Measurements from ENCODE around the gene POU2AF3. TPM values are rescaled to one million over a fixed set of nuclear protein-coding genes. Genes with fewer than 3 reads are reported as not detected.
"Not testable (repeated sequence)": the region's sequence is repeated elsewhere in the genome, so short reads cannot be mapped to it uniquely, and the experiment has no call there.

POU2AF3 gene
- polyA plus RNA-seq, 2 donors: 3.8 to 4.0 TPM

- no peak overlapping the region for H3K4me3 ChIP-seq (ENCODE audit: low read depth in 1 of 2, low read length in 2 of 2)
- no peaks in the 10 kb centered on the region for H3K9me3 ChIP-seq (ENCODE audit: control insufficient read depth in 2 of 2, insufficient read depth in 1 of 2, low read depth in 1 of 2, low read length in 1 of 2)
- H3K27ac ChIP-seq (ENCODE audit: low read depth in 2 of 2, low read length in 1 of 2): no peak overlapping the region
- H3K4me1 ChIP-seq (ENCODE audit: control insufficient read depth in 2 of 2, insufficient read depth in 2 of 2, low read length in 1 of 2): no peaks in the 10 kb centered on the region
- 68 to 78% methylated on average over 5 of the region's 5 CpGs for WGBS, 2 donors
- H3K27me3 ChIP-seq (ENCODE audit: control insufficient read depth in 1 of 2, insufficient read depth in 2 of 2, low read length in 2 of 2): no peaks in the 10 kb centered on the region
- H3K36me3 ChIP-seq (ENCODE audit: control insufficient read depth in 2 of 2, insufficient read depth in 2 of 2, low read length in 1 of 2): no peaks in the 10 kb centered on the region
These were observed 29.0 kb upstream of the POU2AF3 start for GRCh38 chr11:111269146-111269868.

GRCh38 chr11:111272420-111272819 lies 25.9 kb upstream of the POU2AF3 start:
- Histone ChIP-seq H3K9me3 (ENCODE audit: control insufficient read depth in 2 of 2, insufficient read depth in 1 of 2, low read depth in 1 of 2, low read length in 1 of 2) (no peaks in the 10 kb centered on the region), H3K4me3 (ENCODE audit: low read depth in 1 of 2, low read length in 2 of 2) (no peak overlapping the region), H3K27ac (ENCODE audit: low read depth in 2 of 2, low read length in 1 of 2) (no peak overlapping the region), H3K4me1 (ENCODE audit: control insufficient read depth in 2 of 2, insufficient read depth in 2 of 2, low read length in 1 of 2) (no peaks in the 10 kb centered on the region), H3K27me3 (ENCODE audit: control insufficient read depth in 1 of 2, insufficient read depth in 2 of 2, low read length in 2 of 2) (no peaks in the 10 kb centered on the region), H3K36me3 (ENCODE audit: control insufficient read depth in 2 of 2, insufficient read depth in 2 of 2, low read length in 1 of 2) (no peaks in the 10 kb centered on the region)
- 82 to 88% methylated on average over 3 of the region's 3 CpGs for WGBS, 2 donors

GRCh38 chr11:111282562-111283075 lies 15.7 kb upstream of the POU2AF3 start:
- Histone ChIP-seq H3K36me3 (ENCODE audit: control insufficient read depth in 2 of 2, insufficient read depth in 2 of 2, low read length in 1 of 2) (no peaks in the 10 kb centered on the region), H3K27me3 (ENCODE audit: control insufficient read depth in 1 of 2, insufficient read depth in 2 of 2, low read length in 2 of 2) (no peaks in the 10 kb centered on the region), H3K27ac (ENCODE audit: low read depth in 2 of 2, low read length in 1 of 2) (no peak overlapping the region), H3K9me3 (ENCODE audit: control insufficient read depth in 2 of 2, insufficient read depth in 1 of 2, low read depth in 1 of 2, low read length in 1 of 2) (no peaks in the 10 kb centered on the region), H3K4me1 (ENCODE audit: control insufficient read depth in 2 of 2, insufficient read depth in 2 of 2, low read length in 1 of 2) (no peaks in the 10 kb centered on the region), H3K4me3 (ENCODE audit: low read depth in 1 of 2, low read length in 2 of 2) (no peak overlapping the region)
- WGBS, 2 donors: 57 to 63% methylated on average over 3 of the region's 3 CpGs

GRCh38 chr11:111283945-111284481 lies 14.3 kb upstream of the POU2AF3 start:
- WGBS, 2 donors: 78 to 80% methylated on average over 33 of the region's 33 CpGs
- no peaks in the 10 kb centered on the region for H3K27me3 ChIP-seq (ENCODE audit: control insufficient read depth in 1 of 2, insufficient read depth in 2 of 2, low read length in 2 of 2)
- H3K36me3 ChIP-seq (ENCODE audit: control insufficient read depth in 2 of 2, insufficient read depth in 2 of 2, low read length in 1 of 2): no peaks in the 10 kb centered on the region
- no peak overlapping the region for H3K4me3 ChIP-seq (ENCODE audit: low read depth in 1 of 2, low read length in 2 of 2)
- H3K4me1 ChIP-seq (ENCODE audit: control insufficient read depth in 2 of 2, insufficient read depth in 2 of 2, low read length in 1 of 2): no peaks in the 10 kb centered on the region
- H3K9me3 ChIP-seq (ENCODE audit: control insufficient read depth in 2 of 2, insufficient read depth in 1 of 2, low read depth in 1 of 2, low read length in 1 of 2): no peaks in the 10 kb centered on the region
- no peak overlapping the region for H3K27ac ChIP-seq (ENCODE audit: low read depth in 2 of 2, low read length in 1 of 2)

GRCh38 chr11:111285189-111286091 lies 12.9 kb upstream of the POU2AF3 start:
- WGBS, 2 donors: 82 to 84% methylated on average over 17 to 18 of the region's 18 CpGs
- Histone ChIP-seq H3K36me3 (ENCODE audit: control insufficient read depth in 2 of 2, insufficient read depth in 2 of 2, low read length in 1 of 2) (no peaks in the 10 kb centered on the region), H3K27ac (ENCODE audit: low read depth in 2 of 2, low read length in 1 of 2) (no peak overlapping the region), H3K27me3 (ENCODE audit: control insufficient read depth in 1 of 2, insufficient read depth in 2 of 2, low read length in 2 of 2) (no peaks in the 10 kb centered on the region), H3K4me1 (ENCODE audit: control insufficient read depth in 2 of 2, insufficient read depth in 2 of 2, low read length in 1 of 2) (no peaks in the 10 kb centered on the region), H3K4me3 (ENCODE audit: low read depth in 1 of 2, low read length in 2 of 2) (no peak overlapping the region), H3K9me3 (ENCODE audit: control insufficient read depth in 2 of 2, insufficient read depth in 1 of 2, low read depth in 1 of 2, low read length in 1 of 2) (no peaks in the 10 kb centered on the region)

- Histone ChIP-seq H3K4me1 (ENCODE audit: control insufficient read depth in 2 of 2, insufficient read depth in 2 of 2, low read length in 1 of 2) (no peaks in the 10 kb centered on the region), H3K36me3 (ENCODE audit: control insufficient read depth in 2 of 2, insufficient read depth in 2 of 2, low read length in 1 of 2) (no peaks in the 10 kb centered on the region), H3K27ac (ENCODE audit: low read depth in 2 of 2, low read length in 1 of 2) (no peak overlapping the region), H3K9me3 (ENCODE audit: control insufficient read depth in 2 of 2, insufficient read depth in 1 of 2, low read depth in 1 of 2, low read length in 1 of 2) (no peaks in the 10 kb centered on the region), H3K27me3 (ENCODE audit: control insufficient read depth in 1 of 2, insufficient read depth in 2 of 2, low read length in 2 of 2) (no peaks in the 10 kb centered on the region), H3K4me3 (ENCODE audit: low read depth in 1 of 2, low read length in 2 of 2) (no peak overlapping the region)
- WGBS, 2 donors: 92 to 95% methylated on average over 5 of the region's 5 CpGs
These were observed 6.6 kb upstream of the POU2AF3 start for GRCh38 chr11:111291764-111292163.

- H3K4me3 ChIP-seq (ENCODE audit: low read depth in 1 of 2, low read length in 2 of 2); H3K9me3 ChIP-seq (ENCODE audit: control insufficient read depth in 2 of 2, insufficient read depth in 1 of 2, low read depth in 1 of 2, low read length in 1 of 2); H3K36me3 ChIP-seq (ENCODE audit: control insufficient read depth in 2 of 2, insufficient read depth in 2 of 2, low read length in 1 of 2); H3K27ac ChIP-seq (ENCODE audit: low read depth in 2 of 2, low read length in 1 of 2); H3K27me3 ChIP-seq (ENCODE audit: control insufficient read depth in 1 of 2, insufficient read depth in 2 of 2, low read length in 2 of 2); H3K4me1 ChIP-seq (ENCODE audit: control insufficient read depth in 2 of 2, insufficient read depth in 2 of 2, low read length in 1 of 2): not testable (repeated sequence)
- WGBS, 2 donors: 88 to 93% methylated on average over 1 of the region's 1 CpG
These were observed 5.9 kb upstream of the POU2AF3 start for GRCh38 chr11:111292408-111292807.

GRCh38 chr11:111296196-111296595 lies 2.1 kb upstream of the POU2AF3 start:
- Histone ChIP-seq H3K4me3 (ENCODE audit: low read depth in 1 of 2, low read length in 2 of 2) (no peak overlapping the region), H3K9me3 (ENCODE audit: control insufficient read depth in 2 of 2, insufficient read depth in 1 of 2, low read depth in 1 of 2, low read length in 1 of 2) (no peaks in the 10 kb centered on the region), H3K27ac (ENCODE audit: low read depth in 2 of 2, low read length in 1 of 2) (no peak overlapping the region), H3K27me3 (ENCODE audit: control insufficient read depth in 1 of 2, insufficient read depth in 2 of 2, low read length in 2 of 2) (no peaks in the 10 kb centered on the region), H3K4me1 (ENCODE audit: control insufficient read depth in 2 of 2, insufficient read depth in 2 of 2, low read length in 1 of 2) (peaks cover 3 to 5% of the 10 kb centered on the region in 2 donors), H3K36me3 (ENCODE audit: control insufficient read depth in 2 of 2, insufficient read depth in 2 of 2, low read length in 1 of 2) (peaks cover 0 to 4% of the 10 kb centered on the region in 2 donors)
- 90 to 96% methylated on average over 3 of the region's 3 CpGs for WGBS, 2 donors

- H3K4me3 ChIP-seq (ENCODE audit: low read depth in 1 of 2, low read length in 2 of 2): no peak overlapping the region
- H3K36me3 ChIP-seq (ENCODE audit: control insufficient read depth in 2 of 2, insufficient read depth in 2 of 2, low read length in 1 of 2): peaks cover 0 to 4% of the 10 kb centered on the region in 2 donors
- no peaks in the 10 kb centered on the region for H3K9me3 ChIP-seq (ENCODE audit: control insufficient read depth in 2 of 2, insufficient read depth in 1 of 2, low read depth in 1 of 2, low read length in 1 of 2)
- peaks cover 3 to 5% of the 10 kb centered on the region in 2 donors for H3K4me1 ChIP-seq (ENCODE audit: control insufficient read depth in 2 of 2, insufficient read depth in 2 of 2, low read length in 1 of 2)
- WGBS, 2 donors: 95 to 97% methylated on average over 10 of the region's 10 CpGs
- no peaks in the 10 kb centered on the region for H3K27me3 ChIP-seq (ENCODE audit: control insufficient read depth in 1 of 2, insufficient read depth in 2 of 2, low read length in 2 of 2)
- H3K27ac ChIP-seq (ENCODE audit: low read depth in 2 of 2, low read length in 1 of 2): no peak overlapping the region
These were observed 650 bp upstream of the POU2AF3 start for GRCh38 chr11:111297696-111298095.

All from esophagus (tissue), 2 donors.